Natural killer cell (primary cell): ENCODE measurements around the gene ZDHHC14. TPM values are rescaled to one million over a fixed set of nuclear protein-coding genes. Genes with fewer than 3 reads are reported as not detected.

Experiments used
- ATAC-seq, 3 donors: fragments of 150-1000 bp in 2 of 3; fragments of 200-7000 bp in 1 of 3; cut with Tn5 transposase; 1 replicate in 1 of 3; 2 replicates in 2 of 3; pipeline ENCODE4 v1.10.0; 2021; ENCODE audit warnings: mild to moderate bottlenecking in 2 of 3, moderate library complexity in 2 of 3
- DNase-seq, 2 donors: peaks; one replicate each; pipeline versions ENCODE4 v3.0.0 to v3.0.0-alpha.2; 2013 to 2021; ENCODE audit warnings: mixed read lengths in 1 of 2
- H3K27ac ChIP-seq: one replicate; pipeline ENCODE4 v1.5.1; 2013; ENCODE audit warnings: mild to moderate bottlenecking, low read length
- H3K27me3 ChIP-seq: one replicate; pipeline ENCODE4 v1.6.1; 2013; ENCODE audit warnings: low read length; ENCODE audit not compliant: control insufficient read depth, insufficient read depth
- H3K36me3 ChIP-seq: one replicate; pipeline ENCODE4 v1.6.1; 2013; ENCODE audit warnings: low read length; ENCODE audit not compliant: control insufficient read depth, insufficient read depth
- H3K4me1 ChIP-seq: one replicate; pipeline ENCODE4 v1.6.1; 2013; ENCODE audit warnings: low read length; ENCODE audit not compliant: control insufficient read depth, insufficient read depth
- H3K4me3 ChIP-seq: one replicate; pipeline ENCODE4 v1.5.1; 2013; ENCODE audit warnings: low read length
- H3K9me3 ChIP-seq: one replicate; pipeline ENCODE4 v1.6.1; 2013; ENCODE audit warnings: low read length; ENCODE audit not compliant: control insufficient read depth, insufficient read depth
- H3K27ac Mint-ChIP-seq, 2 donors: one replicate each; pipeline ENCODE4 v1.8.0; 2022; ENCODE audit warnings: mild to moderate bottlenecking in 2 of 2, mixed read lengths in 2 of 2, moderate library complexity in 1 of 2
- H3K27me3 Mint-ChIP-seq, 2 donors: one replicate each; pipeline ENCODE4 v1.8.0; 2022; ENCODE audit warnings: low read depth in 2 of 2, mixed read lengths in 2 of 2
- H3K36me3 Mint-ChIP-seq: one replicate; pipeline ENCODE4 v1.8.0; 2022; ENCODE audit warnings: mixed read lengths
- H3K4me1 Mint-ChIP-seq, 2 donors: one replicate each; pipeline ENCODE4 v1.8.0; 2022; ENCODE audit warnings: mixed read lengths in 2 of 2
- H3K4me3 Mint-ChIP-seq: one replicate; pipeline ENCODE4 v1.8.0; 2022; ENCODE audit warnings: mild to moderate bottlenecking, moderate library complexity, mixed read lengths
- H3K9me3 Mint-ChIP-seq, 2 donors: one replicate each; pipeline ENCODE4 v1.8.0; 2022; ENCODE audit warnings: mixed read lengths in 2 of 2
- WGBS: methylation state at CpG from one replicate; pipeline ENCODE4 v1.1.7; 2013; ENCODE audit warnings: missing lambda C conversion rate; ENCODE audit not compliant: insufficient coverage; 5-methylcytosine and 5-hydroxymethylcytosine counted together
- intact Hi-C: fragments of 100-400 bp; cut with micrococcal nuclease; formaldehyde crosslinking; loops from one replicate; pipeline ENCODE4 v1.14.2; 2022
- total RNA-seq, 4 donors: library from RNA; stranded (reverse); fragments of 120-200 nt in 1 of 4; gene quantifications; one replicate each; pipeline versions ENCODE4 v1.2.3 to v1.2.4, GENCODE V29; 2013 to 2022
- TF ChIP-seq, protein P1 (sequence below): fragments of 200-600 bp; IDR thresholded peaks from one replicate; pipeline ENCODE4 v1.8.0; 2022; ENCODE audit warnings: antibody characterized with exemption

Gene ZDHHC14
- total RNA-seq, 3 donors from 2014 or later (not counting 1 experiment from before 2014, with no cell fraction given), result 6.7 to 11.3 (median 10.6) TPM

DNA sequence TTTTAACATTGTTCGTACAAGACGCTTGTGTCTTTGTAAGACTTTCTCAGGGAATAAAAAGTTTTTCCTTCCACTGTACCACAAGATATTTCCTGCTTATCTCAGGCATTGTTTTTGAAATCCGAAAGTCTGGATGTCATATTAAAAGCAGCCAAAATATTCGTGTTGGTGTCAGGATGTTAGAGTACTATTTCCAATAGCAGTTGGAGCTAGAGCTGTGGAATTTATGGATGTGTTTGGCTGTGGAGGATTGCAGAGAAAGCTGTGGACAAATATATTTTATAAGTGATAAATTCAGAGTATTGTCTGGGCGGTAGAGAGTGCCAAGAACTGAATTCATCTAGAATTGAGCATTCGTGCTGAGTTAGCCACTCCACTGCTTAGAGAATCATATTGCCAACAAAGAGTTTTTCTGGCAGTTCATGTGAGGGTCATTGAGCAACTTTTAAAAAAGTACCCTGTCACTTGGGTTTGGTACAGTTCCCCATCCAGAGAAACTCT is 57.7 kb downstream of the ZDHHC14 start:
- H3K9me3 Mint-ChIP-seq, result no peaks in the 10 kb centered on the region
- Histone ChIP-seq H3K9me3 (peaks cover 7% of the 10 kb centered on the region), H3K4me3 (no peak overlapping the region), H3K27me3 (no peaks in the 10 kb centered on the region), H3K4me1 (peaks cover 13% of the 10 kb centered on the region), H3K27ac (no peak overlapping the region), H3K36me3 (no peaks in the 10 kb centered on the region)
- intact Hi-C loops, result no loop called here
- H3K27me3 Mint-ChIP-seq, result peaks cover 3 to 13% of the 10 kb centered on the region in 2 donors
- 95% methylated on average over 6 of the region's 6 CpGs for WGBS
- TF ChIP-seq, protein P1, sequence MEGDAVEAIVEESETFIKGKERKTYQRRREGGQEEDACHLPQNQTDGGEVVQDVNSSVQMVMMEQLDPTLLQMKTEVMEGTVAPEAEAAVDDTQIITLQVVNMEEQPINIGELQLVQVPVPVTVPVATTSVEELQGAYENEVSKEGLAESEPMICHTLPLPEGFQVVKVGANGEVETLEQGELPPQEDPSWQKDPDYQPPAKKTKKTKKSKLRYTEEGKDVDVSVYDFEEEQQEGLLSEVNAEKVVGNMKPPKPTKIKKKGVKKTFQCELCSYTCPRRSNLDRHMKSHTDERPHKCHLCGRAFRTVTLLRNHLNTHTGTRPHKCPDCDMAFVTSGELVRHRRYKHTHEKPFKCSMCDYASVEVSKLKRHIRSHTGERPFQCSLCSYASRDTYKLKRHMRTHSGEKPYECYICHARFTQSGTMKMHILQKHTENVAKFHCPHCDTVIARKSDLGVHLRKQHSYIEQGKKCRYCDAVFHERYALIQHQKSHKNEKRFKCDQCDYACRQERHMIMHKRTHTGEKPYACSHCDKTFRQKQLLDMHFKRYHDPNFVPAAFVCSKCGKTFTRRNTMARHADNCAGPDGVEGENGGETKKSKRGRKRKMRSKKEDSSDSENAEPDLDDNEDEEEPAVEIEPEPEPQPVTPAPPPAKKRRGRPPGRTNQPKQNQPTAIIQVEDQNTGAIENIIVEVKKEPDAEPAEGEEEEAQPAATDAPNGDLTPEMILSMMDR, result no peak
- ATAC-seq, result no peak
- peaks cover 14% of the 10 kb centered on the region in 2 donors for H3K4me1 Mint-ChIP-seq
- no peak overlapping the region for H3K27ac Mint-ChIP-seq
- no peak for DNase-seq
- H3K36me3 Mint-ChIP-seq, result no peaks in the 10 kb centered on the region
- H3K4me3 Mint-ChIP-seq, result no peak overlapping the region

DNA sequence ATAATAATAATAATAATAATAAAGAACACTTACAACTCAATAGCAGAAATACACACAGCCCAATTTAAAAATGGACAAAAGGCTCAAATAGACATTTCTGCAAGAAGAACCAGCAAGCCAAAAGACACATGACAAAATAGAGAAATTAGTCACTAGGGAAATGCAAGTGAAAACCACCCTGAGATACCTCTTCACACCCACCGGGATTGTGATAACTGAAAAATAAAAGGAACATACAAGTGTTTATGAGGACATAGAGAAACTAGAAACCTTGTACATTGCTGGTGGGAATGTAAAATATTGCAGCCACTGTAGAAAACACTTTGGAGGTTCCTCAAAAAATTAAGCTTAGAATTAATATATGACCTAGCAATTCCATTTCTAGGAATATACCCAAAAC is 59.2 kb downstream of the ZDHHC14 start:
- no peak for DNase-seq
- Histone ChIP-seq H3K4me3 (no peak overlapping the region), H3K36me3 (no peaks in the 10 kb centered on the region), H3K27me3 (no peaks in the 10 kb centered on the region), H3K9me3 (peaks cover 7% of the 10 kb centered on the region), H3K4me1 (peaks cover 13% of the 10 kb centered on the region), H3K27ac (no peak overlapping the region)
- Mint-ChIP-seq H3K9me3 (no peaks in the 10 kb centered on the region), H3K36me3 (no peaks in the 10 kb centered on the region), H3K27ac (no peak overlapping the region), H3K4me1 (peaks cover 17 to 20% of the 10 kb centered on the region in 2 donors), H3K27me3 (peaks cover 3 to 13% of the 10 kb centered on the region in 2 donors), H3K4me3 (no peak overlapping the region)
- WGBS, result no CpG with 5 or more reads among the region's 1 CpG
- TF ChIP-seq, protein P1, result no peak
- intact Hi-C loops, result no loop called here
- no peak for ATAC-seq

DNA sequence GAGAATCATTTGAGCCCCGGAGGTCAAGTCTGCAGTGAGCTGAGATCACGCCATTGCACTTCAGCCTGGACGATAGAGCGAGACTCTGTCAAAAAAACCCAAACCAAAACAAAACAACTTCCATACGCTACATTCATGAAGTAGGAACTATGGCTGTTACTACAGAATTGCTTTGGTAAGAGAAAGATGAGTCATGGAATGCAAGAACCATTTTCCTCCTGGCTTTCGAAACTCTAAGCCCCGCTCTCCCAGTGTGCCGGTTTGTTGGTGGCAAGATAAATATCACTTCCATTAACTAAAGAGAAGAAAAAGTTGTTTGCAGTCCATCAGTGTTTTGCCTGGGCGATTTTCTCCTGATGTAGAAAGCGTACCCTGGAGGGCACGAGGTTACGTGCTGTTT is 61.3 kb downstream of the ZDHHC14 start:
- peaks cover 3 to 13% of the 10 kb centered on the region in 2 donors for H3K27me3 Mint-ChIP-seq
- no peaks in the 10 kb centered on the region for H3K9me3 Mint-ChIP-seq
- no peak overlapping the region for H3K27ac ChIP-seq

More for the DNA sequence above, 61.3 kb downstream of the ZDHHC14 start:
- intact Hi-C loops, result no loop called here
- no peaks in the 10 kb centered on the region for H3K36me3 ChIP-seq
- WGBS, result 84% methylated on average over 10 of the region's 12 CpGs
- DNase-seq (no peak), ATAC-seq (no peak)
- Mint-ChIP-seq H3K36me3 (no peaks in the 10 kb centered on the region), H3K4me1 (peaks cover 17 to 20% of the 10 kb centered on the region in 2 donors), H3K27ac (no peak overlapping the region), H3K4me3 (no peak overlapping the region)
- TF ChIP-seq, protein P1, result no peak
- H3K27me3 ChIP-seq, result no peaks in the 10 kb centered on the region
- peaks cover 7% of the 10 kb centered on the region for H3K9me3 ChIP-seq
- peaks cover 13% of the 10 kb centered on the region for H3K4me1 ChIP-seq
- no peak overlapping the region for H3K4me3 ChIP-seq
